HepG2 (cell line): Measurements from ENCODE around the gene FAM20A. TPM values are rescaled to one million over a fixed set of nuclear protein-coding genes. Genes with fewer than 3 reads are reported as not detected.

Source experiments
- FOXM1 ChIP-seq: sonication (generic); formaldehyde crosslinking; IDR thresholded peaks from 2 replicates; pipeline ENCODE4 v1.5.0; 2020; ENCODE audit warnings: missing genetic modification reagents
- HDAC2 ChIP-seq: sonication (generic); formaldehyde crosslinking; IDR thresholded peaks from 2 replicates; pipeline ENCODE4 v1.4.0; 2020; ENCODE audit warnings: missing genetic modification reagents
- HOXA3 ChIP-seq: sonication (generic); formaldehyde crosslinking; IDR thresholded peaks from 2 replicates; pipeline ENCODE4 v1.5.0; 2020; ENCODE audit warnings: missing genetic modification reagents
- ISX ChIP-seq: sonication (generic); formaldehyde crosslinking; conservative IDR thresholded peaks from 2 replicates; pipeline ENCODE4 v1.5.0; 2020; ENCODE audit warnings: missing genetic modification reagents
- KLF13 ChIP-seq: sonication (generic); formaldehyde crosslinking; IDR thresholded peaks from 2 replicates; pipeline ENCODE4 v1.4.0; 2020; ENCODE audit warnings: mild to moderate bottlenecking, missing genetic modification reagents
- MIER3 ChIP-seq: IDR thresholded peaks from 2 replicates; pipeline ENCODE4 v1.6.1; 2016; ENCODE audit warnings: missing compliant biosample characterization, borderline replicate concordance
- MLLT10 ChIP-seq: sonication (generic); formaldehyde crosslinking; IDR thresholded peaks from 2 replicates; pipeline ENCODE4 v1.4.0; 2020; ENCODE audit warnings: missing genetic modification reagents
- NFE2L1 ChIP-seq: sonication (generic); formaldehyde crosslinking; IDR thresholded peaks from 2 replicates; pipeline ENCODE4 v1.4.0; 2020; ENCODE audit warnings: missing genetic modification reagents, mild to moderate bottlenecking, borderline replicate concordance
- SAP130 ChIP-seq: IDR thresholded peaks from 2 replicates; pipeline ENCODE4 v1.6.1; 2016; ENCODE audit warnings: low read depth
- SIX4 ChIP-seq: sonication (generic); formaldehyde crosslinking; IDR thresholded peaks from 2 replicates; pipeline ENCODE4 v1.4.0; 2020; ENCODE audit warnings: missing genetic modification reagents
- SRSF4 ChIP-seq: fragments of 200-400 bp; formaldehyde crosslinking; IDR thresholded peaks from one replicate; pipeline ENCODE4 v1.6.1; 2018; ENCODE audit warnings: mild to moderate bottlenecking, low read depth, low read length, moderate library complexity; ENCODE audit not compliant: poor library complexity, severe bottlenecking
- ZBED4 ChIP-seq: sonication (generic); formaldehyde crosslinking; IDR thresholded peaks from 2 replicates; pipeline ENCODE4 v1.4.0; 2020; ENCODE audit warnings: missing genetic modification reagents, borderline replicate concordance
- ZBTB14 ChIP-seq: sonication (generic); formaldehyde crosslinking; IDR thresholded peaks from 2 replicates; pipeline ENCODE4 v1.4.0; 2020; ENCODE audit warnings: missing genetic modification reagents
- ZC3H4 ChIP-seq: sonication (generic); formaldehyde crosslinking; IDR thresholded peaks from 2 replicates; pipeline ENCODE4 v1.4.0; 2020; ENCODE audit warnings: missing genetic modification reagents, borderline replicate concordance
- ZNF282 ChIP-seq: fragments of 450-650 bp; IDR thresholded peaks from 2 replicates; pipeline ENCODE4 v1.6.1; 2018; ENCODE audit not compliant: partially characterized antibody
- ZNF703 ChIP-seq: sonication (generic); formaldehyde crosslinking; IDR thresholded peaks from 2 replicates; pipeline ENCODE4 v1.5.1; 2020; ENCODE audit warnings: missing genetic modification reagents, mild to moderate bottlenecking, moderate library complexity, borderline replicate concordance
- ZNF784 ChIP-seq: sonication (generic); formaldehyde crosslinking; IDR thresholded peaks from 2 replicates; pipeline ENCODE4 v1.5.1; 2020; ENCODE audit warnings: missing genetic modification reagents, mild to moderate bottlenecking, borderline replicate concordance
- ZNF891 ChIP-seq: sonication (generic); formaldehyde crosslinking; IDR thresholded peaks from 2 replicates; pipeline ENCODE4 v1.5.0; 2020; ENCODE audit warnings: mild to moderate bottlenecking, missing genetic modification reagents
- polyA plus RNA-seq, 8 experiments: library from polyadenylated mRNA; depleted of rRNA in 3 of 8; stranded (reverse) in 7 of 8; unstranded in 1 of 8; fragments of >200 nt; fragmentation: Illumina TruSeq in 4 of 8; extraction: Trizol in 4 of 8; gene quantifications; 2 replicates each; pipeline versions ENCODE4 v1.2.1 to v1.2.3, GENCODE V29; 2011 to 2016; ENCODE audit warnings: low read depth in 4 of 8, missing spikeins in 1 of 8, mixed read lengths in 1 of 8; ENCODE audit not compliant: insufficient read depth in 1 of 8
- total RNA-seq, 5 experiments: library from RNA; depleted of rRNA; stranded (reverse); fragments of >200 nt; fragmentation: Illumina TruSeq; extraction: Trizol; gene quantifications; 2 replicates each; pipeline ENCODE4 v1.2.3, GENCODE V29; 2016; ENCODE audit warnings: low read depth in 1 of 5
- TF ChIP-seq, protein P1 (sequence below): sonication (generic); formaldehyde crosslinking; IDR thresholded peaks from 2 replicates; pipeline ENCODE4 v1.4.0; 2020; ENCODE audit warnings: missing genetic modification reagents

Gene FAM20A
- total and polyA plus RNA-seq, 2 of the 13 experiments (the other 11 are each of a cell fraction or from before 2014, with no cell fraction given) = 9.3 to 20.7 TPM

- peak; percentile 50; the same call in 1 of the 2 replicates for TF ChIP-seq ZBED4 (CRISPR knock-in tag)
- no peak for TF ChIP-seq KLF13
- no peak for TF ChIP-seq MLLT10 (CRISPR knock-in tag)
- no peak for TF ChIP-seq ZC3H4 (CRISPR knock-in tag)
- TF ChIP-seq ZNF703 (CRISPR knock-in tag) = no peak
- TF ChIP-seq SIX4 = peak; percentile 51; the same call in 1 of the 2 replicates
- TF ChIP-seq, protein P1, sequence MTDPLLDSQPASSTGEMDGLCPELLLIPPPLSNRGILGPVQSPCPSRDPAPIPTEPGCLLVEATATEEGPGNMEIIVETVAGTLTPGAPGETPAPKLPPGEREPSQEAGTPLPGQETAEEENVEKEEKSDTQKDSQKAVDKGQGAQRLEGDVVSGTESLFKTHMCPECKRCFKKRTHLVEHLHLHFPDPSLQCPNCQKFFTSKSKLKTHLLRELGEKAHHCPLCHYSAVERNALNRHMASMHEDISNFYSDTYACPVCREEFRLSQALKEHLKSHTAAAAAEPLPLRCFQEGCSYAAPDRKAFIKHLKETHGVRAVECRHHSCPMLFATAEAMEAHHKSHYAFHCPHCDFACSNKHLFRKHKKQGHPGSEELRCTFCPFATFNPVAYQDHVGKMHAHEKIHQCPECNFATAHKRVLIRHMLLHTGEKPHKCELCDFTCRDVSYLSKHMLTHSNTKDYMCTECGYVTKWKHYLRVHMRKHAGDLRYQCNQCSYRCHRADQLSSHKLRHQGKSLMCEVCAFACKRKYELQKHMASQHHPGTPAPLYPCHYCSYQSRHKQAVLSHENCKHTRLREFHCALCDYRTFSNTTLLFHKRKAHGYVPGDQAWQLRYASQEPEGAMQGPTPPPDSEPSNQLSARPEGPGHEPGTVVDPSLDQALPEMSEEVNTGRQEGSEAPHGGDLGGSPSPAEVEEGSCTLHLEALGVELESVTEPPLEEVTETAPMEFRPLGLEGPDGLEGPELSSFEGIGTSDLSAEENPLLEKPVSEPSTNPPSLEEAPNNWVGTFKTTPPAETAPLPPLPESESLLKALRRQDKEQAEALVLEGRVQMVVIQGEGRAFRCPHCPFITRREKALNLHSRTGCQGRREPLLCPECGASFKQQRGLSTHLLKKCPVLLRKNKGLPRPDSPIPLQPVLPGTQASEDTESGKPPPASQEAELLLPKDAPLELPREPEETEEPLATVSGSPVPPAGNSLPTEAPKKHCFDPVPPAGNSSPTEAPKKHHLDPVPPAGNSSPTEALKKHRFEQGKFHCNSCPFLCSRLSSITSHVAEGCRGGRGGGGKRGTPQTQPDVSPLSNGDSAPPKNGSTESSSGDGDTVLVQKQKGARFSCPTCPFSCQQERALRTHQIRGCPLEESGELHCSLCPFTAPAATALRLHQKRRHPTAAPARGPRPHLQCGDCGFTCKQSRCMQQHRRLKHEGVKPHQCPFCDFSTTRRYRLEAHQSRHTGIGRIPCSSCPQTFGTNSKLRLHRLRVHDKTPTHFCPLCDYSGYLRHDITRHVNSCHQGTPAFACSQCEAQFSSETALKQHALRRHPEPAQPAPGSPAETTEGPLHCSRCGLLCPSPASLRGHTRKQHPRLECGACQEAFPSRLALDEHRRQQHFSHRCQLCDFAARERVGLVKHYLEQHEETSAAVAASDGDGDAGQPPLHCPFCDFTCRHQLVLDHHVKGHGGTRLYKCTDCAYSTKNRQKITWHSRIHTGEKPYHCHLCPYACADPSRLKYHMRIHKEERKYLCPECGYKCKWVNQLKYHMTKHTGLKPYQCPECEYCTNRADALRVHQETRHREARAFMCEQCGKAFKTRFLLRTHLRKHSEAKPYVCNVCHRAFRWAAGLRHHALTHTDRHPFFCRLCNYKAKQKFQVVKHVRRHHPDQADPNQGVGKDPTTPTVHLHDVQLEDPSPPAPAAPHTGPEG = peak; percentile 67; the same call in 1 of the 2 replicates
- TF ChIP-seq ZNF784 = no peak
- no peak for TF ChIP-seq ZNF282
- no peak for TF ChIP-seq NFE2L1 (CRISPR knock-in tag)
- peak; percentile 85; the same call in 1 of the 2 replicates for TF ChIP-seq MIER3 (CRISPR knock-in tag)
- TF ChIP-seq FOXM1 = no peak
- peak; percentile 62 for TF ChIP-seq SAP130 (CRISPR knock-in tag)
- no peak for TF ChIP-seq ZBTB14 (CRISPR knock-in tag)
- peak; percentile 58; the same call in 1 of the 2 replicates for TF ChIP-seq HDAC2 (CRISPR knock-in tag)
- TF ChIP-seq SRSF4 = no peak
- no peak for TF ChIP-seq ZNF891 (CRISPR knock-in tag)
- TF ChIP-seq ISX = no peak
- no peak; the same call in 1 of the 2 replicates for TF ChIP-seq HOXA3 (CRISPR knock-in tag)
Observed at GRCh38 chr17:68580236-68580770, 20.9 kb downstream of the FAM20A start (continued).
